Skeletal muscle satellite cell (primary cell): ENCODE results near the gene IL33.
A peak's percentile ranks its signal among the peaks of the same experiment; 100 is the strongest.

Experiments used
- H3K27me3 ChIP-seq: 2 replicates; pipeline ENCODE4 v1.7.0; 2013; ENCODE audit warnings: low read length; ENCODE audit not compliant: control insufficient read depth, insufficient read depth
- H3K36me3 ChIP-seq: 2 replicates; pipeline ENCODE4 v1.7.0; 2013; ENCODE audit warnings: mild to moderate bottlenecking, control low read depth, low read length; ENCODE audit not compliant: insufficient read depth
- H3K4me1 ChIP-seq: 2 replicates; pipeline ENCODE4 v1.7.0; 2013; ENCODE audit warnings: low read length; ENCODE audit not compliant: control insufficient read depth, insufficient read depth
- H3K4me2 ChIP-seq: 2 replicates; pipeline ENCODE4 v1.7.0; 2013; ENCODE audit warnings: mild to moderate bottlenecking, low read length
- H3K4me3 ChIP-seq: 2 replicates; pipeline ENCODE4 v1.7.0; 2013; ENCODE audit warnings: low read length
- H3K9ac ChIP-seq: 2 replicates; pipeline ENCODE4 v1.7.0; 2013; ENCODE audit warnings: mild to moderate bottlenecking, low read depth, low read length, moderate library complexity
- H3K9me3 ChIP-seq: replicated peaks from 2 replicates; pipeline ENCODE4 v1.7.0; 2013; ENCODE audit warnings: mild to moderate bottlenecking, control low read depth, low read length

The IL33 gene

GRCh38 chr9:6239048-6239461, 23.4 kb downstream of the IL33 start:
- no peaks in the 10 kb centered on the region for H3K36me3 ChIP-seq
- no peaks in the 10 kb centered on the region for H3K9me3 ChIP-seq
- no peak overlapping the region for H3K9ac ChIP-seq
- no peaks in the 10 kb centered on the region for H3K27me3 ChIP-seq
- peaks cover 5% of the 10 kb centered on the region for H3K4me1 ChIP-seq
- H3K4me3 ChIP-seq = no peak overlapping the region
- no peak overlapping the region for H3K4me2 ChIP-seq

GRCh38 chr9:6239694-6240093, 24.1 kb downstream of the IL33 start:
- no peaks in the 10 kb centered on the region for H3K9me3 ChIP-seq

GRCh38 chr9:6243746-6244145, 28.1 kb downstream of the IL33 start:
- Histone ChIP-seq H3K27me3 (no peaks in the 10 kb centered on the region), H3K4me1 (peaks cover 10% of the 10 kb centered on the region), H3K4me3 (no peak overlapping the region), H3K36me3 (no peaks in the 10 kb centered on the region), H3K9me3 (no peaks in the 10 kb centered on the region), H3K4me2 (peak overlapping the region; percentile 0), H3K9ac (no peak overlapping the region)

More at GRCh38 chr9:6239694-6240093, 24.1 kb downstream of the IL33 start:
- no peak overlapping the region for H3K4me2 ChIP-seq
- H3K9ac ChIP-seq = no peak overlapping the region
- no peaks in the 10 kb centered on the region for H3K36me3 ChIP-seq
- H3K4me1 ChIP-seq = peaks cover 10% of the 10 kb centered on the region
- no peaks in the 10 kb centered on the region for H3K27me3 ChIP-seq
- no peak overlapping the region for H3K4me3 ChIP-seq

GRCh38 chr9:6247266-6247665, 31.7 kb downstream of the IL33 start:
- Histone ChIP-seq H3K4me2 (no peak overlapping the region), H3K36me3 (no peaks in the 10 kb centered on the region), H3K4me1 (peaks cover 10% of the 10 kb centered on the region), H3K9ac (no peak overlapping the region), H3K4me3 (no peak overlapping the region), H3K27me3 (no peaks in the 10 kb centered on the region), H3K9me3 (no peaks in the 10 kb centered on the region)

GRCh38 chr9:6268826-6269397, 53.3 kb downstream of the IL33 start:
- H3K27me3 ChIP-seq = peaks cover 6% of the 10 kb centered on the region
- no peak overlapping the region for H3K9ac ChIP-seq
- H3K4me1 ChIP-seq = no peaks in the 10 kb centered on the region
- H3K4me3 ChIP-seq = no peak overlapping the region
- H3K9me3 ChIP-seq = no peaks in the 10 kb centered on the region
- H3K4me2 ChIP-seq = no peak overlapping the region
- H3K36me3 ChIP-seq = no peaks in the 10 kb centered on the region

- Histone ChIP-seq H3K9me3 (no peaks in the 10 kb centered on the region), H3K4me2 (no peak overlapping the region), H3K36me3 (no peaks in the 10 kb centered on the region)
Measured at GRCh38 chr9:6270896-6271295, 55.3 kb downstream of the IL33 start.

GRCh38 chr9:6271508-6272228, 56.1 kb downstream of the IL33 start:
- Histone ChIP-seq H3K4me2 (no peak overlapping the region), H3K27me3 (peaks cover 6% of the 10 kb centered on the region), H3K9me3 (no peaks in the 10 kb centered on the region), H3K4me3 (no peak overlapping the region), H3K9ac (no peak overlapping the region), H3K36me3 (no peaks in the 10 kb centered on the region), H3K4me1 (no peaks in the 10 kb centered on the region)

More at GRCh38 chr9:6270896-6271295, 55.3 kb downstream of the IL33 start:
- Histone ChIP-seq H3K9ac (no peak overlapping the region), H3K4me1 (no peaks in the 10 kb centered on the region), H3K27me3 (peaks cover 6% of the 10 kb centered on the region), H3K4me3 (no peak overlapping the region)

- Histone ChIP-seq H3K9me3 (no peaks in the 10 kb centered on the region), H3K4me2 (no peak overlapping the region), H3K27me3 (peaks cover 6% of the 10 kb centered on the region), H3K36me3 (no peaks in the 10 kb centered on the region), H3K4me1 (no peaks in the 10 kb centered on the region), H3K9ac (no peak overlapping the region), H3K4me3 (no peak overlapping the region)
Measured at GRCh38 chr9:6272229-6272598, 56.6 kb downstream of the IL33 start.

- Histone ChIP-seq H3K9ac (no peak overlapping the region), H3K36me3 (no peaks in the 10 kb centered on the region), H3K4me3 (no peak overlapping the region), H3K4me2 (no peak overlapping the region), H3K9me3 (no peaks in the 10 kb centered on the region), H3K27me3 (no peaks in the 10 kb centered on the region), H3K4me1 (no peaks in the 10 kb centered on the region)
Measured at GRCh38 chr9:6277417-6277816, 61.8 kb downstream of the IL33 start.

GRCh38 chr9:6301858-6302257, 86.3 kb downstream of the IL33 start:
- no peak overlapping the region for H3K4me3 ChIP-seq
- H3K9ac ChIP-seq = no peak overlapping the region
- no peak overlapping the region for H3K4me2 ChIP-seq
- no peaks in the 10 kb centered on the region for H3K9me3 ChIP-seq
- peaks cover 2% of the 10 kb centered on the region for H3K27me3 ChIP-seq
- H3K4me1 ChIP-seq = no peaks in the 10 kb centered on the region
- no peaks in the 10 kb centered on the region for H3K36me3 ChIP-seq

- H3K4me2 ChIP-seq = no peak overlapping the region
- no peak overlapping the region for H3K4me3 ChIP-seq
- no peaks in the 10 kb centered on the region for H3K36me3 ChIP-seq
- H3K9me3 ChIP-seq = no peaks in the 10 kb centered on the region
- H3K4me1 ChIP-seq = no peaks in the 10 kb centered on the region
- H3K27me3 ChIP-seq = peaks cover 4% of the 10 kb centered on the region
- H3K9ac ChIP-seq = no peak overlapping the region
Measured at GRCh38 chr9:6302417-6302816, 86.8 kb downstream of the IL33 start.

- Histone ChIP-seq H3K4me3 (no peak overlapping the region), H3K4me2 (no peak overlapping the region), H3K9ac (no peak overlapping the region), H3K36me3 (no peaks in the 10 kb centered on the region), H3K4me1 (no peaks in the 10 kb centered on the region), H3K9me3 (no peaks in the 10 kb centered on the region), H3K27me3 (peaks cover 11% of the 10 kb centered on the region)
Measured at GRCh38 chr9:6304232-6304631, 88.6 kb downstream of the IL33 start.
